Testis (tissue), 2 donors: ENCODE data around the gene HHATL.

ENCODE experiments used
- CTCF ChIP-seq, 3 experiments: fragments of 450-650 bp in 2 of 3; fragments of 200-600 bp in 1 of 3; sonication (generic) in 1 of 3; IDR thresholded peaks; one replicate each; pipeline ENCODE4 v1.5.1; 2016 to 2019; ENCODE audit warnings: antibody characterized with exemption in 3 of 3, mild to moderate bottlenecking in 2 of 3, moderate library complexity in 1 of 3
- POLR2A ChIP-seq: fragments of 450-650 bp; IDR thresholded peaks from one replicate; pipeline ENCODE4 v1.6.1; 2017; ENCODE audit warnings: antibody characterized with exemption, mild to moderate bottlenecking, moderate library complexity

DNA sequence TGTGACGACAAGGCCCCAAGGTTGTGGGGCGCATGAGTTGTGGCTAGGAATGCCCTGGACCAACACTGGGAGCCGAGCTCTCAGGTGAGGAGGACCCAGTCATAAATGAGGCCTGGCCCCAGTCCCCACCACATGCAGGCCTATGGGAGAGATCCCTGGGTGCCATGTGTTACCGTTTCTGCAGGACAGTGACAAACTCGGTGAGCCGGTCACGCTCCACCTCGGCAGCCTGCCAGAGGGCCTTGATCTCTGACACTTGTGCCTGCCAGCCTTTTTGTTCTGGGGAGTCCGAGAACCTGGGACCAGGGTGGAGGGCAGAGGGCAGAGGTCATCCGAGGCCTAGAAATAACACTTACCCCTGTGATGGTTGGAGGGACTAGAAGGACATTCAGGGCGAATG is 27.7 kb upstream of the HHATL start:
- no peak for TF ChIP-seq CTCF (IDR thresholded peaks at IDR 0.05)
- TF ChIP-seq POLR2A: no peak
